Neutrophil (primary cell): Measurements from ENCODE around the gene GLMP.
A peak's percentile ranks its signal among the peaks of the same experiment; 100 is the strongest.

Experiments
- H3K27ac ChIP-seq: fragments of 200-600 bp; sonication (generic); 2 replicates; pipeline ENCODE4 v1.5.1; 2016; ENCODE audit warnings: mild to moderate bottlenecking, moderate library complexity
- H3K27me3 ChIP-seq: fragments of 200-600 bp; sonication (generic); 2 replicates; pipeline ENCODE4 v1.6.0; 2016; ENCODE audit warnings: mild to moderate bottlenecking
- H3K36me3 ChIP-seq: fragments of 200-600 bp; sonication (generic); 2 replicates; pipeline ENCODE4 v1.5.1; 2017
- H3K4me1 ChIP-seq, 2 experiments: fragments of 200-600 bp in 1 of 2; sonication (generic) in 1 of 2; 1 replicate in 1 of 2; 2 replicates in 1 of 2; pipeline versions ENCODE4 v1.5.1 to v1.6.1; 2013 to 2016; ENCODE audit warnings: low read depth in 1 of 2, low read length in 1 of 2, mild to moderate bottlenecking in 1 of 2, moderate library complexity in 1 of 2; ENCODE audit not compliant: control insufficient read depth in 1 of 2, insufficient read depth in 1 of 2
- H3K4me3 ChIP-seq, 2 experiments: fragments of 200-600 bp in 1 of 2; sonication (generic) in 1 of 2; 1 replicate in 1 of 2; 2 replicates in 1 of 2; pipeline ENCODE4 v1.5.1; 2013 to 2016; ENCODE audit warnings: low read depth in 1 of 2, low read length in 1 of 2, mild to moderate bottlenecking in 1 of 2, moderate library complexity in 1 of 2
- H3K9me3 ChIP-seq: fragments of 200-600 bp; sonication (generic); 2 replicates; pipeline ENCODE4 v1.5.1; 2016
- CTCF ChIP-seq: fragments of 200-600 bp; sonication (generic); IDR thresholded peaks from 2 replicates; pipeline ENCODE4 v1.5.1; 2016; ENCODE audit warnings: antibody characterized with exemption

GLMP gene

GRCh38 chr1:156295391-156295947 is at the start of gene GLMP:
TSS of gene GLMP (minus strand) at chr1:156295679. CDS start at chr1:156295645, 34 bp downstream.
- Histone ChIP-seq H3K36me3 (peaks cover 31% of the 10 kb centered on the region), H3K27me3 (no peaks in the 10 kb centered on the region), H3K4me1 (peaks cover 27 to 33% of the 10 kb centered on the region in 2 experiments), H3K4me3 (peak within 1 kb of the TSS; percentile 73 to 78), H3K9me3 (no peaks in the 10 kb centered on the region), H3K27ac (peak within 1 kb of the TSS; percentile 64)
- no peak for TF ChIP-seq CTCF

- H3K9me3 ChIP-seq: no peaks in the 10 kb centered on the region
- H3K27ac ChIP-seq: no peak overlapping the region
- peaks cover 24% of the 10 kb centered on the region for H3K27me3 ChIP-seq
- no peaks in the 10 kb centered on the region for H3K36me3 ChIP-seq
- no peak overlapping the region for H3K4me3 ChIP-seq
- TF ChIP-seq CTCF: no peak
- H3K4me1 ChIP-seq: no peaks in the 10 kb centered on the region
Observed at GRCh38 chr1:156344409-156344808, 48.9 kb upstream of the GLMP start.

GRCh38 chr1:156342166-156342955 is 46.9 kb upstream of the GLMP start:
- no peaks in the 10 kb centered on the region for H3K9me3 ChIP-seq
- no peaks in the 10 kb centered on the region for H3K36me3 ChIP-seq
- H3K4me3 ChIP-seq: no peak overlapping the region
- no peak overlapping the region for H3K27ac ChIP-seq
- TF ChIP-seq CTCF: no peak
- H3K4me1 ChIP-seq: peaks cover 2 to 10% of the 10 kb centered on the region in 2 experiments
- H3K27me3 ChIP-seq: peaks cover 22% of the 10 kb centered on the region

GRCh38 chr1:156338180-156338976 is 42.9 kb upstream of the GLMP start, which contains the start of the genes CCT3 and TSACC:
TSS of gene CCT3 (minus strand) at chr1:156338292. CDS start at chr1:156338184, 108 bp downstream.
TSS of gene TSACC (plus strand) at chr1:156338526. CDS start at chr1:156339758, 1,232 bp downstream.
- Histone ChIP-seq H3K4me3 (peak within 1 kb of the TSS; percentile 93 to 99), H3K27ac (peak within 1 kb of the TSS; percentile 81), H3K9me3 (no peaks in the 10 kb centered on the region), H3K36me3 (peaks cover 22% of the 10 kb centered on the region), H3K27me3 (no peaks in the 10 kb centered on the region), H3K4me1 (peaks cover 12 to 20% of the 10 kb centered on the region in 2 experiments)
- TF ChIP-seq CTCF: peak; percentile 22

GRCh38 chr1:156337888-156338179 is 42.4 kb upstream of the GLMP start:
- Histone ChIP-seq H3K4me1 (peaks cover 12 to 20% of the 10 kb centered on the region in 2 experiments), H3K36me3 (peaks cover 24% of the 10 kb centered on the region), H3K4me3 (peak overlapping the region; percentile 93 to 99), H3K9me3 (no peaks in the 10 kb centered on the region), H3K27ac (peak overlapping the region; percentile 81), H3K27me3 (no peaks in the 10 kb centered on the region)
- TF ChIP-seq CTCF: no peak
